HepG2 (cell line): ENCODE results near the gene CA10. TPM values are rescaled to one million over a fixed set of nuclear protein-coding genes. Genes with fewer than 3 reads are reported as not detected.

Experiments
- ATAC-seq: fragments of 200-7000 bp; cut with Tn5 transposase; 3 replicates; pipeline ENCODE4 v1.9.1; 2020; ENCODE audit warnings: mild to moderate bottlenecking, moderate library complexity
- BruUV-seq: library from RNA; stranded (reverse); fragments of 400-500 nt; replicated peaks from 2 replicates; lab custom pipeline; 2021; lab: Mats Ljungman, UMichigan
- CTCF ChIA-PET: fragments of 300-600 bp; formaldehyde crosslinking; extraction: SDS; loops from one replicate; lab custom pipeline; 2021; ENCODE audit warnings: low total read pairs, inconsistent platforms, low intra/inter-chr PET ratio; lab: Yijun Ruan, JAX
- POLR2A ChIA-PET: fragments of 350-600 bp; sonication (Branson Sonifier 250); formaldehyde crosslinking; loops from one replicate; lab custom pipeline; 2020; ENCODE audit warnings: antibody characterized with exemption, inconsistent platforms; lab: Yijun Ruan, JAX
- DNase-seq: peaks from one replicate; pipeline ENCODE4 v3.0.0-alpha.2; 2015; ENCODE audit warnings: low spot score
- FAIRE-seq: peaks from 3 replicates; lab custom pipeline; 2011; peaks lifted over from hg19 to GRCh38; lab: Jason Lieb, UNC
- H2AFZ ChIP-seq: one replicate; pipeline ENCODE4 v1.6.1; 2011; ENCODE audit warnings: low read length, inconsistent platforms
- H3K27ac ChIP-seq: fragments of 300-600 bp; 3 replicates; pipeline ENCODE4 v1.8.0; 2011; ENCODE audit warnings: mixed run types, mild to moderate bottlenecking, mixed read lengths, low read length, inconsistent platforms; ENCODE audit not compliant: insufficient read depth; ENCODE audit errors: extremely low read length
- H3K27me3 ChIP-seq, 2 experiments: fragments of 200-600 bp in 1 of 2; 2 replicates in 1 of 2; 3 replicates in 1 of 2; pipeline versions ENCODE4 v1.6.0 to v1.8.0; 2011; ENCODE audit warnings: low read length in 2 of 2, mild to moderate bottlenecking in 2 of 2, moderate library complexity in 2 of 2, inconsistent platforms in 1 of 2; ENCODE audit not compliant: insufficient read depth in 2 of 2, control insufficient read depth in 1 of 2
- H3K36me3 ChIP-seq, 2 experiments: fragments of 200-600 bp in 1 of 2; replicated peaks in 1 of 2; 2 replicates in 1 of 2; 3 replicates in 1 of 2; pipeline versions ENCODE4 v1.5.1 to v1.8.0; 2011; ENCODE audit warnings: low read length in 2 of 2, inconsistent platforms in 1 of 2; ENCODE audit not compliant: insufficient read depth in 2 of 2, control insufficient read depth in 1 of 2
- H3K4me1 ChIP-seq: 2 replicates; pipeline ENCODE4 v1.5.1; 2012; ENCODE audit warnings: low read length, inconsistent platforms; ENCODE audit not compliant: insufficient read depth
- H3K4me2 ChIP-seq: 2 replicates; pipeline ENCODE4 v1.6.0; 2011; ENCODE audit warnings: low read depth, low read length, inconsistent platforms
- H3K4me3 ChIP-seq, 3 experiments: fragments of 200-600 bp in 1 of 3; sonication (generic), shearing (Covaris generic) in 1 of 3; replicated peaks in 1 of 3; 2 replicates each; pipeline ENCODE4 v1.5.1; 2011 to 2016; ENCODE audit warnings: low read length in 3 of 3, inconsistent platforms in 2 of 3, low read depth in 2 of 3, mild to moderate bottlenecking in 2 of 3, control low read depth in 1 of 3, mixed read lengths in 1 of 3; ENCODE audit not compliant: insufficient read depth in 1 of 3
- H3K79me2 ChIP-seq: one replicate; pipeline ENCODE4 v1.6.1; 2011; ENCODE audit warnings: low read length, inconsistent platforms; ENCODE audit not compliant: insufficient read depth
- H3K9ac ChIP-seq: 2 replicates; pipeline ENCODE4 v1.6.0; 2011; ENCODE audit warnings: mild to moderate bottlenecking, low read depth, low read length, inconsistent platforms; ENCODE audit not compliant: insufficient read depth
- H3K9me3 ChIP-seq: 2 replicates; pipeline ENCODE4 v1.5.1; 2012; ENCODE audit warnings: mild to moderate bottlenecking, low read length
- H4K20me1 ChIP-seq: 2 replicates; pipeline ENCODE4 v1.6.0; 2011; ENCODE audit warnings: inconsistent platforms, mild to moderate bottlenecking, low read length, moderate library complexity; ENCODE audit not compliant: insufficient read depth
- ASH2L ChIP-seq: fragments of 300-600, 200-600 bp; sonication (generic); IDR thresholded peaks from 2 replicates; pipeline ENCODE4 v1.7.0; 2017; ENCODE audit warnings: low read depth, mild to moderate bottlenecking, moderate library complexity, mixed read lengths, low read length; ENCODE audit not compliant: insufficient read length
- EP300 ChIP-seq, 3 experiments: sonication (generic) in 1 of 3; formaldehyde crosslinking in 1 of 3; IDR thresholded peaks; 2 replicates each; pipeline versions ENCODE4 v1.5.1 to v1.6.1; 2011 to 2020; ENCODE audit warnings: low read depth in 2 of 3, low read length in 2 of 3, borderline replicate concordance in 1 of 3, improper control_type of control experiment in 1 of 3, mild to moderate bottlenecking in 1 of 3, missing genetic modification reagents in 1 of 3, moderate library complexity in 1 of 3
- FOXK1 ChIP-seq: sonication (generic); formaldehyde crosslinking; IDR thresholded peaks from 2 replicates; pipeline ENCODE4 v1.4.0; 2020; ENCODE audit warnings: low read depth, missing genetic modification reagents, borderline replicate concordance
- GABPA ChIP-seq, 2 experiments: IDR thresholded peaks; 2 replicates each; pipeline ENCODE4 v1.6.1; 2011 to 2016; ENCODE audit warnings: low read depth in 2 of 2, low read length in 1 of 2, missing biosample characterization in 1 of 2, missing genetic modification characterization in 1 of 2
- MBD4 ChIP-seq: IDR thresholded peaks from 2 replicates; pipeline ENCODE4 v1.6.1; 2012; ENCODE audit warnings: low read length, inconsistent platforms, borderline replicate concordance
- MXD4 ChIP-seq: IDR thresholded peaks from 2 replicates; pipeline ENCODE4 v1.6.1; 2016; ENCODE audit warnings: mild to moderate bottlenecking, missing biosample characterization, missing genetic modification reagents
- RNF2 ChIP-seq: fragments of 450-650 bp; conservative IDR thresholded peaks from 2 replicates; pipeline ENCODE4 v1.6.1; 2016; ENCODE audit warnings: low read depth
- SMAD1 ChIP-seq: sonication (generic); formaldehyde crosslinking; IDR thresholded peaks from 2 replicates; pipeline ENCODE4 v1.4.0; 2020; ENCODE audit warnings: missing genetic modification reagents, low read depth, mild to moderate bottlenecking, borderline replicate concordance
- SNAI1 ChIP-seq: sonication (generic); formaldehyde crosslinking; IDR thresholded peaks from 2 replicates; pipeline ENCODE4 v1.5.0; 2020; ENCODE audit warnings: mild to moderate bottlenecking, missing genetic modification reagents, borderline replicate concordance
- TOE1 ChIP-seq: sonication (generic); formaldehyde crosslinking; IDR thresholded peaks from 2 replicates; pipeline ENCODE4 v1.4.0; 2020; ENCODE audit warnings: mild to moderate bottlenecking, missing genetic modification reagents
- YEATS2 ChIP-seq: sonication (generic); formaldehyde crosslinking; IDR thresholded peaks from 2 replicates; pipeline ENCODE4 v1.4.0; 2020; ENCODE audit warnings: missing genetic modification reagents, borderline replicate concordance
- ZFP41 ChIP-seq: sonication (generic); formaldehyde crosslinking; IDR thresholded peaks from 2 replicates; pipeline ENCODE4 v1.4.0; 2020; ENCODE audit warnings: mild to moderate bottlenecking, missing genetic modification reagents, borderline replicate concordance
- ZNF3 ChIP-seq: IDR thresholded peaks from 2 replicates; pipeline ENCODE4 v1.7.0; 2017; ENCODE audit warnings: inconsistent platforms
- WGBS: methylation state at CpG from one replicate; pipeline ENCODE4 v1.1.6; 2017; ENCODE audit warnings: low lambda C conversion rate; 5-methylcytosine and 5-hydroxymethylcytosine counted together
- in situ Hi-C: cut with HindIII; loops from 2 replicates; pipeline ENCODE4 v1.10.0; 2017; ENCODE audit warnings: low pct_unique_long_range_greater_than_20kb; ENCODE audit not compliant: extremely low pct_ligation_motif_present
- intact Hi-C: fragments of 100-400 bp; cut with micrococcal nuclease; formaldehyde crosslinking; loops from one replicate; pipeline ENCODE4 v1.10.0; 2022; ENCODE audit not compliant: unreplicated experiment
- polyA plus RNA-seq, 8 experiments: library from polyadenylated mRNA; depleted of rRNA in 3 of 8; stranded (reverse) in 7 of 8; unstranded in 1 of 8; fragments of >200 nt; fragmentation: Illumina TruSeq in 4 of 8; extraction: Trizol in 4 of 8; gene quantifications; 2 replicates each; pipeline versions ENCODE4 v1.2.1 to v1.2.3, GENCODE V29; 2011 to 2016; ENCODE audit warnings: low read depth in 4 of 8, missing spikeins in 1 of 8, mixed read lengths in 1 of 8; ENCODE audit not compliant: insufficient read depth in 1 of 8
- total RNA-seq, 5 experiments: library from RNA; depleted of rRNA; stranded (reverse); fragments of >200 nt; fragmentation: Illumina TruSeq; extraction: Trizol; gene quantifications; 2 replicates each; pipeline ENCODE4 v1.2.3, GENCODE V29; 2016; ENCODE audit warnings: low read depth in 1 of 5
- TF ChIP-seq, protein P1 (sequence below): sonication (generic); formaldehyde crosslinking; IDR thresholded peaks from 2 replicates; pipeline ENCODE4 v1.4.0; 2020; ENCODE audit warnings: mild to moderate bottlenecking, low read depth, missing genetic modification reagents
- TF ChIP-seq, protein P2 (sequence below): sonication (generic); formaldehyde crosslinking; IDR thresholded peaks from 2 replicates; pipeline ENCODE4 v1.4.0; 2020; ENCODE audit warnings: missing genetic modification reagents

CA10 gene
- total and polyA plus RNA-seq, 2 of the 13 experiments (the other 11 are each of a cell fraction or from before 2014, with no cell fraction given) = not detected

DNA sequence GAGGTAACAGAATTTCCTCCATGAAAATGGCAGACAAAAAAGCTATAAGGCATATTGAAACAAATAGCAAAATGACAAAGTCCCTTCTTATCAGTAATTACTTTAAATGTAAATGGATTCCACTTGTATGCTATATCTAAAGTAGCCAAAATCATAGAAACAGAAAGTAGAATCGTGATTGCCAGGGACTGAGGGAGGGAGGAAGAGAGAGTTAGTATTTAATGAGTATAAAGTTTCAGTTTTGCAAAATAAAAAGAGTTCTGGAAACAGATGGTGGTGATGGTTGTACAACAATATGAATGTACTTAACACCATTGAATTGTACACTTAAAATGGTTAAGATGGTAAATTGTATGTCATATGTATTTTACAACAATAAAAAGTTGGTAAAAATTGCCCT lies 407.4 kb downstream of the CA10 start:
- Histone ChIP-seq H3K4me2 (no peak overlapping the region), H2AFZ (no peak overlapping the region), H3K27me3 (no peaks in the 10 kb centered on the region), H4K20me1 (no peaks in the 10 kb centered on the region), H3K27ac (no peak overlapping the region), H3K79me2 (no peaks in the 10 kb centered on the region), H3K4me3 (no peak overlapping the region), H3K4me1 (no peaks in the 10 kb centered on the region), H3K36me3 (no peaks in the 10 kb centered on the region), H3K9ac (no peak overlapping the region), H3K9me3 (no peaks in the 10 kb centered on the region)
- no peak for FAIRE-seq
- CTCF ChIA-PET = no interaction called here
- intact Hi-C loops = no loop called here
- no TSS peak for BruUV-seq
- no peak for DNase-seq
- WGBS = 0% methylated on average over 1 of the region's 1 CpG
- ATAC-seq = no peak
- in situ Hi-C loops = no loop called here
- POLR2A ChIA-PET = no interaction called here
- TF ChIP-seq SMAD1 (CRISPR knock-in tag) = no peak
- no peak for TF ChIP-seq ZNF3
- TF ChIP-seq YEATS2 (CRISPR knock-in tag) = no peak
- TF ChIP-seq GABPA (IDR thresholded peaks at IDR 0.05; ENCODE audit: low read depth, low read length) = no peak
- TF ChIP-seq GABPA (CRISPR knock-in tag; IDR thresholded peaks at IDR 0.05; ENCODE audit: low read depth) = no peak
- TF ChIP-seq, protein P1, sequence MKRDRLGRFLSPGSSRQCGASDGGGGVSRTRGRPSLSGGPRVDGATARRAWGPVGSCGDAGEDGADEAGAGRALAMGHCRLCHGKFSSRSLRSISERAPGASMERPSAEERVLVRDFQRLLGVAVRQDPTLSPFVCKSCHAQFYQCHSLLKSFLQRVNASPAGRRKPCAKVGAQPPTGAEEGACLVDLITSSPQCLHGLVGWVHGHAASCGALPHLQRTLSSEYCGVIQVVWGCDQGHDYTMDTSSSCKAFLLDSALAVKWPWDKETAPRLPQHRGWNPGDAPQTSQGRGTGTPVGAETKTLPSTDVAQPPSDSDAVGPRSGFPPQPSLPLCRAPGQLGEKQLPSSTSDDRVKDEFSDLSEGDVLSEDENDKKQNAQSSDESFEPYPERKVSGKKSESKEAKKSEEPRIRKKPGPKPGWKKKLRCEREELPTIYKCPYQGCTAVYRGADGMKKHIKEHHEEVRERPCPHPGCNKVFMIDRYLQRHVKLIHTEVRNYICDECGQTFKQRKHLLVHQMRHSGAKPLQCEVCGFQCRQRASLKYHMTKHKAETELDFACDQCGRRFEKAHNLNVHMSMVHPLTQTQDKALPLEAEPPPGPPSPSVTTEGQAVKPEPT (CRISPR knock-in tag) = no peak
- no peak for TF ChIP-seq TOE1 (CRISPR knock-in tag)
- TF ChIP-seq RNF2 = no peak
- no peak for TF ChIP-seq EP300 (IDR thresholded peaks at IDR 0.05; ENCODE audit: low read depth in 2 of 2, low read length in 2 of 2)
- TF ChIP-seq EP300 (CRISPR knock-in tag; IDR thresholded peaks at IDR 0.05; ENCODE audit: borderline replicate concordance) = no peak
- TF ChIP-seq ASH2L = no peak
- no peak for TF ChIP-seq FOXK1 (CRISPR knock-in tag)
- no peak for TF ChIP-seq SNAI1 (CRISPR knock-in tag)
- TF ChIP-seq, protein P2, sequence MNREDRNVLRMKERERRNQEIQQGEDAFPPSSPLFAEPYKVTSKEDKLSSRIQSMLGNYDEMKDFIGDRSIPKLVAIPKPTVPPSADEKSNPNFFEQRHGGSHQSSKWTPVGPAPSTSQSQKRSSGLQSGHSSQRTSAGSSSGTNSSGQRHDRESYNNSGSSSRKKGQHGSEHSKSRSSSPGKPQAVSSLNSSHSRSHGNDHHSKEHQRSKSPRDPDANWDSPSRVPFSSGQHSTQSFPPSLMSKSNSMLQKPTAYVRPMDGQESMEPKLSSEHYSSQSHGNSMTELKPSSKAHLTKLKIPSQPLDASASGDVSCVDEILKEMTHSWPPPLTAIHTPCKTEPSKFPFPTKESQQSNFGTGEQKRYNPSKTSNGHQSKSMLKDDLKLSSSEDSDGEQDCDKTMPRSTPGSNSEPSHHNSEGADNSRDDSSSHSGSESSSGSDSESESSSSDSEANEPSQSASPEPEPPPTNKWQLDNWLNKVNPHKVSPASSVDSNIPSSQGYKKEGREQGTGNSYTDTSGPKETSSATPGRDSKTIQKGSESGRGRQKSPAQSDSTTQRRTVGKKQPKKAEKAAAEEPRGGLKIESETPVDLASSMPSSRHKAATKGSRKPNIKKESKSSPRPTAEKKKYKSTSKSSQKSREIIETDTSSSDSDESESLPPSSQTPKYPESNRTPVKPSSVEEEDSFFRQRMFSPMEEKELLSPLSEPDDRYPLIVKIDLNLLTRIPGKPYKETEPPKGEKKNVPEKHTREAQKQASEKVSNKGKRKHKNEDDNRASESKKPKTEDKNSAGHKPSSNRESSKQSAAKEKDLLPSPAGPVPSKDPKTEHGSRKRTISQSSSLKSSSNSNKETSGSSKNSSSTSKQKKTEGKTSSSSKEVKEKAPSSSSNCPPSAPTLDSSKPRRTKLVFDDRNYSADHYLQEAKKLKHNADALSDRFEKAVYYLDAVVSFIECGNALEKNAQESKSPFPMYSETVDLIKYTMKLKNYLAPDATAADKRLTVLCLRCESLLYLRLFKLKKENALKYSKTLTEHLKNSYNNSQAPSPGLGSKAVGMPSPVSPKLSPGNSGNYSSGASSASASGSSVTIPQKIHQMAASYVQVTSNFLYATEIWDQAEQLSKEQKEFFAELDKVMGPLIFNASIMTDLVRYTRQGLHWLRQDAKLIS = no peak
- TF ChIP-seq ZFP41 = no peak
- no peak for TF ChIP-seq MXD4 (CRISPR knock-in tag)
- TF ChIP-seq MBD4 = no peak
